ENCODE results near the gene TMEM229B. TPM values are rescaled to one million over a fixed set of nuclear protein-coding genes. Genes with fewer than 3 reads are reported as not detected.

Gene TMEM229B
- total and polyA plus RNA-seq, 3 experiments from 2014 or later: 3.2 to 34.4 (median 4.4) TPM

DNA sequence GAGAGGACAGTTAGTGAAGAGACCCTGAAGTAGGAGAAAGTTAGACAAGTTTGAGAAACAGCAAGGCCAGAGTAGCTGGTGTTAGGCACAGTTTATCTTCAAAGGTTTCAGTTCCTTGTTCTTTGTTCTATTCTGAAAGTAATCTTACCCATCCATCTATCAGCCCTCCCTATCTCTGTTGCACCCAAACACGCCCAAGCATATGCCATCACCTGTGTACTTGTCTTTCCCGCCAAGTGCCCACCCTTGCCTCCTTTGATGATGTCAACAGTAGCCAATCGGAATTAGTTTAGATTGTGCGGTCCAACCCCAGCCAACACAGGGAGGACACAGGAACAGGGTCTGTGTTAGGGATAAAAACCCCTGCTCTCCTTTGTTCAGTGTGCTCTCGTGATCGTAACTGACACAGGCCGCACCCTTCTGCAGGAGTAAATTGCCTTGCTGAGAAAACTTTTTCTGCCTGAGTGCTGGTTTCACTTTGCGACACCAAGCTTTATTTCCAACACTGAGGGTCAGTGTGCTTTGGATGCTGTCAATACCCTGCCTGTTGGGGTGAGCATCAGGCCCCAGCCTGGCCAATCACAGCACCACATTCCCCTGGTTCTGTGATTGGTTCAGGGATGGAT is 4.7 kb upstream of the TMEM229B start:
- ChIA-PET CTCF (interaction anchor here (1.0 to 1.3 kb wide), 2 partner anchors 13 to 77 kb away, joined by 3 read pairs; no protein-coding TSS in a partner anchor), POLR2A (no interaction called here)
- no peak for DNase-seq
- Mint-ChIP-seq H3K9me3 (peaks cover 6 to 12% (median 10%) of the 10 kb centered on the region in 5 donors), H3K27ac (peak overlapping the region in 1 of 8 donors; percentile 51), H3K4me1 (peaks cover 23 to 42% (median 33%) of the 10 kb centered on the region in 3 donors), H3K27me3 (no peaks in the 10 kb centered on the region), H3K36me3 (peaks cover 2 to 16% (median 3%) of the 10 kb centered on the region in 3 donors), H3K4me3 (no peak overlapping the region)
- H3K9me3 ChIP-seq (ENCODE audit: low read length): no peaks in the 10 kb centered on the region
- H3K27me3 ChIP-seq (ENCODE audit: insufficient read depth, low read length, poor library complexity, severe bottlenecking): no peaks in the 10 kb centered on the region
- H3K36me3 ChIP-seq (ENCODE audit: insufficient read depth, low read length): no peaks in the 10 kb centered on the region
- H3K27ac ChIP-seq (ENCODE audit: low read depth, low read length): no peak overlapping the region
- H3K4me3 ChIP-seq (ENCODE audit: low read length): no peak overlapping the region
- H3K4me1 ChIP-seq (ENCODE audit: insufficient read depth, low read length): peaks cover 10% of the 10 kb centered on the region

DNA sequence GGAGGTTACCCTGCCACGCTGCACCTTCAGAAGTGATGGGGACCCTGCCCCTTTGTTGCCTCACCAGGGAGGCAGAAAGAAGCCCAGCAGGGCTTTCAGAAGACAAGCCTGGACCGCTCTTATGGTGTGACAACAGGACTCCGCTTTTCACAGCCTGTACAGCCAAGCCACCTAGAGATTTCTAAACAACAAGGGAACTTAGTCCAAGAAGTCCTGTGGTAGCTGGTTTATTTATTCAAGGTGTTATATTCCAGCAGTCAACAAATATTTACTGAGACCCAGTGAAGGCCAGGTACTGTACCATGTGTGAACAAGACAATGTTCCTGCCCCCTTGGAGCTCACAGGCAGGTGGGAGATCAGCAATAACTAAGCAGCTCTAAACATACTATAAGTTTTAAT is 4.0 kb upstream of the TMEM229B start:
- no peaks in the 10 kb centered on the region for H3K27me3 ChIP-seq (ENCODE audit: insufficient read depth, low read length, poor library complexity, severe bottlenecking)
- DNase-seq: no peak
- no peaks in the 10 kb centered on the region for H3K9me3 ChIP-seq (ENCODE audit: low read length)
- H3K36me3 ChIP-seq (ENCODE audit: insufficient read depth, low read length): no peaks in the 10 kb centered on the region
- H3K27ac ChIP-seq (ENCODE audit: low read depth, low read length): no peak overlapping the region
- CTCF ChIA-PET: interaction anchor here (1.0 to 1.6 kb wide), 3 partner anchors 14 to 78 kb away, joined by 3 to 4 read pairs (median 3); no protein-coding TSS in a partner anchor
- no peak overlapping the region for H3K4me3 ChIP-seq (ENCODE audit: low read length)
- H3K36me3 Mint-ChIP-seq: peaks cover 2 to 16% (median 9%) of the 10 kb centered on the region in 3 donors
- peaks cover 28 to 41% (median 32%) of the 10 kb centered on the region in 3 donors for H3K4me1 Mint-ChIP-seq
- H3K27ac Mint-ChIP-seq: peak overlapping the region in 5 of 8 donors; percentile 23 to 84 (median 67)
- POLR2A ChIA-PET: no interaction called here
- no peaks in the 10 kb centered on the region for H3K27me3 Mint-ChIP-seq
- no peak overlapping the region for H3K4me3 Mint-ChIP-seq
- H3K9me3 Mint-ChIP-seq: peaks cover 6 to 12% (median 10%) of the 10 kb centered on the region in 5 donors
- peaks cover 14% of the 10 kb centered on the region for H3K4me1 ChIP-seq (ENCODE audit: insufficient read depth, low read length)

DNA sequence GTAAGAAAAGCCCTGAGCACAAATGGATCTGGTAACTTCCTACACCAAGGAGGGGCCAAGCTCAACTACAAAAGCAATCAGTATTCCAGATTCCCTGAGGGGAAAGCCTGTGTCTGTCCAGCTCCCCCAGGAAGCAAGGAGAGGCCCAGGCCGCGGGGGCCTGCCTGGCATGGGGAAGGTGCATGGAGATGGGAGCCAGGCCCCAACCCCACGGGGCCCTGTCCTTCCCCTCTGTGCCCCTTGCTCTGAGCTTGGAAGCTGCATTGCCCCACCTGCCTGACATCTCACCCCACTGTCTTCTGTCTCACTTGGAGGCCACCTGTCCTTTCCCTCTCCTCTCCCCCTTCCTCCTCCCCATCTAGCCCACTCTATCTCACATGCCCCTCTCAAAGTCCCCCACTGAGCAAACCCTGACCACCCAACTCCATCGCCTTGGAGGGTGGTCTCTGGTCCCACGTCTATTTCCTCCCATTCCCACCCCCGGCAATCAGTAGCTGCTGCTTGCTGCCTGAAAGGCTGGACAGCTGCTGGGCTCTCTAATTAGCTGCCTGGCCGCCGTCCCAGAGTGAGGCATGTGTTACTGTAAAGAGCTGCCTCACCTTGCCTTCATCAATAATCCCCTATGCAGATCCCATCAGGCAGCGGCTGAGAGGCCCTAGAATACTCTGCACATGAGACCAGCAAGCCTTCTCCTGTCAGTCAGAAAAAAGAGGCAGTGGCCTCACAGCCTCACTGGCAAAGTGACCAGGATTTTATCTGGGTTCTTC is 3.4 kb upstream of the TMEM229B start:
- Mint-ChIP-seq H3K27me3 (no peaks in the 10 kb centered on the region), H3K9me3 (peaks cover 6 to 12% (median 10%) of the 10 kb centered on the region in 5 donors), H3K4me3 (no peak overlapping the region), H3K36me3 (peaks cover 2 to 16% (median 15%) of the 10 kb centered on the region in 3 donors), H3K4me1 (peaks cover 33 to 46% (median 34%) of the 10 kb centered on the region in 3 donors), H3K27ac (peak overlapping the region in 7 of 8 donors; percentile 0 to 84 (median 60))
- Histone ChIP-seq H3K27me3 (ENCODE audit: insufficient read depth, low read length, poor library complexity, severe bottlenecking) (no peaks in the 10 kb centered on the region), H3K27ac (ENCODE audit: low read depth, low read length) (no peak overlapping the region), H3K4me3 (ENCODE audit: low read length) (no peak overlapping the region), H3K36me3 (ENCODE audit: insufficient read depth, low read length) (peaks cover 1% of the 10 kb centered on the region), H3K4me1 (ENCODE audit: insufficient read depth, low read length) (peaks cover 20% of the 10 kb centered on the region), H3K9me3 (ENCODE audit: low read length) (no peaks in the 10 kb centered on the region)
- POLR2A ChIA-PET: no interaction called here
- CTCF ChIA-PET: interaction anchor here (1.0 to 1.6 kb wide), 3 partner anchors 14 to 78 kb away, joined by 3 to 4 read pairs (median 3); no protein-coding TSS in a partner anchor
- no peak for DNase-seq

DNA sequence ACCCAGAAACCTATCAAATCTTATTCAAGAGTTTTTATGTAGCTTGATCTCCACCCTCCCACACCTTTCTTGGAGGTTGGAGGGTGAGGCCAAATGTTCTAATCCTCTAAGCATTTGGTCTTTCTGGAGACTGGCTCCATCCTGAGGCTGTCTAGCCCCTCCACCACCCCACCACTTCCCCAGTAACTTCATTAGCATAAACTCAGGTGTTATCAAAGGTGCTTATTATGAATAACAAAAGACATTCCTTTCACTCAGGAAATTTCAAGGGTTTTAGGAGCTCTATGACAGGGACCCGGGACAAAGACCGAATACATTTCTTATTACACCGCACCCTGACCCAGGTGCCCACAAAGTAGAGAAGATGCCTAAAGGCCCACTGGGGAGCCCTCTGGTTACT is 2.8 kb upstream of the TMEM229B start:
- Histone ChIP-seq H3K9me3 (ENCODE audit: low read length) (no peaks in the 10 kb centered on the region), H3K27ac (ENCODE audit: low read depth, low read length) (no peak overlapping the region), H3K36me3 (ENCODE audit: insufficient read depth, low read length) (peaks cover 6% of the 10 kb centered on the region), H3K4me1 (ENCODE audit: insufficient read depth, low read length) (peaks cover 26% of the 10 kb centered on the region), H3K4me3 (ENCODE audit: low read length) (no peak overlapping the region), H3K27me3 (ENCODE audit: insufficient read depth, low read length, poor library complexity, severe bottlenecking) (no peaks in the 10 kb centered on the region)
- H3K27me3 Mint-ChIP-seq: no peaks in the 10 kb centered on the region
- H3K9me3 Mint-ChIP-seq: peaks cover 6 to 12% (median 10%) of the 10 kb centered on the region in 5 donors
- peak overlapping the region; percentile 17 to 97 (median 64) for H3K27ac Mint-ChIP-seq
- peak overlapping the region in 2 of 7 donors; percentile 33 to 37 for H3K4me3 Mint-ChIP-seq
- POLR2A ChIA-PET: no interaction called here
- CTCF ChIA-PET: interaction anchor here (1.6 kb wide), 1 partner anchor 21 kb away, joined by 4 read pairs; no protein-coding TSS in a partner anchor
- H3K4me1 Mint-ChIP-seq: peaks cover 39 to 52% (median 39%) of the 10 kb centered on the region in 3 donors
- H3K36me3 Mint-ChIP-seq: peaks cover 7 to 20% (median 16%) of the 10 kb centered on the region in 3 donors
- no peak for DNase-seq

DNA sequence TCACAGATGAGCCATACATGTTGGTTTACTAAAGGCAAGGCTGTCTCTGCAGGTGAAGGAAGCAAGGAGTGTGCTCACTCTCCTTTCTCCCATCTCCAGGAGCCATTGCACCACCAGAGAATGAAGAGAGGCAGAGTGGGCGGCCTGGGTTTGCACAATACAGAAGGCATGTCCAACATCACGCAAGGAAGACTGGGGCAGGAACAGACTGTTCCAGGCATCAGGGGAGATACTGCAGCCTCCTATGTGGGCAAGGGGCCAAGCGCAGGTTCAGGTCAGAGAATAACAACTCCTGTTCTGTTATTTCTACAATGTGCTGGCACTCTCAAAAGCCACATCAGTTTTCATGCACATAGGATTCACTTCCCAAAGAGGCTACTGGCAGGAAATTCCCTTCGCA is 1.7 kb upstream of the TMEM229B start:
- no peaks in the 10 kb centered on the region for H3K27me3 ChIP-seq (ENCODE audit: insufficient read depth, low read length, poor library complexity, severe bottlenecking)
- H3K4me3 ChIP-seq (ENCODE audit: low read length): no peak overlapping the region
- ChIA-PET POLR2A (no interaction called here), CTCF (no interaction called here)
- peaks cover 35% of the 10 kb centered on the region for H3K4me1 ChIP-seq (ENCODE audit: insufficient read depth, low read length)
- Mint-ChIP-seq H3K4me1 (peaks cover 47 to 63% (median 50%) of the 10 kb centered on the region in 3 donors), H3K27me3 (no peaks in the 10 kb centered on the region), H3K27ac (peak overlapping the region in 7 of 8 donors; percentile 61 to 97 (median 85)), H3K36me3 (peaks cover 11 to 31% (median 19%) of the 10 kb centered on the region in 3 donors), H3K9me3 (peaks cover 6 to 12% (median 10%) of the 10 kb centered on the region in 5 donors), H3K4me3 (peak overlapping the region in 4 of 7 donors; percentile 10 to 37 (median 14))
- no peak for DNase-seq
- H3K36me3 ChIP-seq (ENCODE audit: insufficient read depth, low read length): peaks cover 14% of the 10 kb centered on the region
- no peaks in the 10 kb centered on the region for H3K9me3 ChIP-seq (ENCODE audit: low read length)
- no peak overlapping the region for H3K27ac ChIP-seq (ENCODE audit: low read depth, low read length)

DNA sequence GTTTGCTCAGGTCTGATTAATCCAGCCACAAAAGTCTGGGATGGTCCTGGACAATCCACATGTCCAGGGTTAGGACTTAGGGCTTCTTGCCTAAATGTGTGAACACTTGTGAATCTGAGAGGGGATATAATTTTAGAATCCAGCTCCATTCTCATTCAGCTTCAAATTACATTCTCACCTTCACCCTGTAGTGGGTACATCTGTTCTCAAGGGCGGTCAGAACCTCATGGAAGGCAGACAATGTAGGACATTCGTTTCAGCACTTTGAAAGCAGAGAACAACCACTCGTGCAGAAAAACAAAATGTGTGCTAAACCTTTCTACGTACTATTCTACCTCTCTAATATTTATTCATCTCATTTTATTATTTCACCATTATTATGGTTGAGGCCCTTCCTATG is 1.2 kb downstream of the TMEM229B start:
- H3K27ac Mint-ChIP-seq: peak overlapping the region; percentile 97 to 100 (median 99)
- Histone ChIP-seq H3K27ac (ENCODE audit: low read depth, low read length) (peak overlapping the region; percentile 93), H3K27me3 (ENCODE audit: insufficient read depth, low read length, poor library complexity, severe bottlenecking) (no peaks in the 10 kb centered on the region), H3K4me1 (ENCODE audit: insufficient read depth, low read length) (peaks cover 45% of the 10 kb centered on the region), H3K9me3 (ENCODE audit: low read length) (no peaks in the 10 kb centered on the region), H3K4me3 (ENCODE audit: low read length) (peak overlapping the region; percentile 95), H3K36me3 (ENCODE audit: insufficient read depth, low read length) (peaks cover 22% of the 10 kb centered on the region)
- no peaks in the 10 kb centered on the region for H3K27me3 Mint-ChIP-seq
- ChIA-PET CTCF (interaction anchor here (0.9 to 1.9 kb wide), 6 partner anchors 23 to 84 kb away, joined by 3 to 8 read pairs (median 5); no protein-coding TSS in a partner anchor), POLR2A (interaction anchor here (0.8 kb wide), 1 partner anchor 28 kb away, joined by 3 read pairs; no protein-coding TSS in a partner anchor)
- peaks cover 65 to 90% (median 68%) of the 10 kb centered on the region in 3 donors for H3K4me1 Mint-ChIP-seq
- no peak for DNase-seq
- peak overlapping the region; percentile 97 to 100 (median 99) for H3K4me3 Mint-ChIP-seq
- peaks cover 3 to 58% (median 13%) of the 10 kb centered on the region in 3 donors for H3K36me3 Mint-ChIP-seq
- H3K9me3 Mint-ChIP-seq: no peaks in the 10 kb centered on the region

DNA sequence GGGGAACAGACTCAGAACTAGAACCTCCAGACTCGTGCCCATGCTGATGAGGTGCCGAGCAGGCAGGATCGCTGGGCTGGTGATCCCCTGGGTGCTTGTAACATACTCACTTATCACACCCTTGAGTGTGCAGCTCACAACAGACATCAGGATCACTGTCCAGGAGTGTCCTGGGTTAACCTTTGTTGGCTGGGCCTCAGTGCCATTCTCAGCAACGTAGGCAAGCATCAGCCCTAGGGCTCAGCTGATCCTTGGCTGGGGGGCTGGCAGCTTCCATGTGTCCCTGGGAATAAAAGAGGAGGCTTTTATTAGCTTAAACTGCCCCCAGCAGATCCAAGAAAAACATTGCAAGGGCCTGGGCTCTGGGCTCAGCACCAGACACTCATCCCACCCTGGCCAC is 1.6 kb downstream of the TMEM229B start:
- H3K36me3 Mint-ChIP-seq: peaks cover 3 to 62% (median 13%) of the 10 kb centered on the region in 3 donors
- peak overlapping the region in 5 of 7 donors; percentile 97 to 100 (median 99) for H3K4me3 Mint-ChIP-seq
- H3K27ac Mint-ChIP-seq: peak overlapping the region in 7 of 8 donors; percentile 36 to 100 (median 97)
- DNase-seq: no peak
- Histone ChIP-seq H3K9me3 (ENCODE audit: low read length) (no peaks in the 10 kb centered on the region), H3K4me1 (ENCODE audit: insufficient read depth, low read length) (peaks cover 45% of the 10 kb centered on the region), H3K27ac (ENCODE audit: low read depth, low read length) (no peak overlapping the region), H3K4me3 (ENCODE audit: low read length) (peak overlapping the region; percentile 95), H3K36me3 (ENCODE audit: insufficient read depth, low read length) (peaks cover 26% of the 10 kb centered on the region), H3K27me3 (ENCODE audit: insufficient read depth, low read length, poor library complexity, severe bottlenecking) (no peaks in the 10 kb centered on the region)
- ChIA-PET CTCF (interaction anchor here (0.9 to 1.4 kb wide), 2 partner anchors 77 to 84 kb away, joined by 3 to 6 read pairs; no protein-coding TSS in a partner anchor), POLR2A (interaction anchor here (0.8 kb wide), 1 partner anchor 29 kb away, joined by 3 read pairs; no protein-coding TSS in a partner anchor)
- H3K27me3 Mint-ChIP-seq: no peaks in the 10 kb centered on the region
- no peaks in the 10 kb centered on the region for H3K9me3 Mint-ChIP-seq
- peaks cover 65 to 91% (median 69%) of the 10 kb centered on the region in 3 donors for H3K4me1 Mint-ChIP-seq

Data from CD8-positive, alpha-beta memory T cell (primary cell).